HG02678 (cell line): ENCODE data around the gene FKBP14.
A peak's percentile ranks its signal among the peaks of the same experiment; 100 is the strongest.

Experiments
- ATAC-seq: cut with Tn5 transposase; IDR thresholded peaks from one replicate; pipeline ENCODE4 v1.9.1; 2021; ENCODE audit warnings: mild to moderate bottlenecking, moderate library complexity; ENCODE audit not compliant: unreplicated experiment

Gene FKBP14, protein sequence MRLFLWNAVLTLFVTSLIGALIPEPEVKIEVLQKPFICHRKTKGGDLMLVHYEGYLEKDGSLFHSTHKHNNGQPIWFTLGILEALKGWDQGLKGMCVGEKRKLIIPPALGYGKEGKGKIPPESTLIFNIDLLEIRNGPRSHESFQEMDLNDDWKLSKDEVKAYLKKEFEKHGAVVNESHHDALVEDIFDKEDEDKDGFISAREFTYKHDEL

DNA sequence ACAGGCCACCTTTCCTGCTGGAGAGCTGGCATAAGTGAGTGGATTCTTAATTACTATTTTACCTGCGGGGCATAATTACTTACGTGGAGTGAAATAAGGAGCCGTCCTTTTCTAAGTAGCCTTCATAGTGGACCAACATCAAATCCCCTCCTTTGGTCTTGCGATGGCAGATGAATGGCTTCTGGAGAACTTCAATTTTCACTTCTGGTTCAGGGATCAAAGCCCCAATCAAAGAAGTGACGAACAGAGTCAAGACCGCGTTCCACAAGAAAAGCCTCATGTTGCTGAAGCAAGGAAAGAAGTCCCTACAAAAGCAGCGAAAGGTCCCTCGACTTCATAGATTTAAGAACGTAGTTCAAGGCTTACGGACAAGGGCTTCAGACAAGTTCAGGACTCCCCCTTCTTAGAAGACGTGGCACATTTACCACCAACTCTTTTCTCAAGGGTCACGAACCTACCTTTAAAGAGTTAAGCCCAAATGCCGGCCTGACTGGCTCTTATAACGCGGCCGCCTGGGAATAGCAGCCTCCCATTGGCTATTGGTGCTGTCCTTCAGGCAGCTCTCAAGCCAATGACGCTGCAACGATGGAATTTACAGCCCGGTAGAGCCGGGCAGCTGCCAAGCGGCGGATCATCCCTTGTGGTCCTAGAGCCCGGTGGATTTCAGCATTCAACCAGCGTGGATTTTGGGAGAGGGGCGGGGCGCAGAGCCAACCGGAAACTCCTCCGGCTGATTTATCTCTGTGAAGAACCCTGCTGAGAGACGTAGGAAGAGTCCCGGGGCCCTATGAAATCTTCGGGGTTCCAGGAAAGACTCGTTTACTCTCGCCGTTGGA is at the start of gene FKBP14:
TSS of gene FKBP14 (minus strand) at position 474 of the 836 bp plus-strand sequence. CDS start at position 280, 194 bp downstream.
- peak; percentile 77 for ATAC-seq

DNA sequence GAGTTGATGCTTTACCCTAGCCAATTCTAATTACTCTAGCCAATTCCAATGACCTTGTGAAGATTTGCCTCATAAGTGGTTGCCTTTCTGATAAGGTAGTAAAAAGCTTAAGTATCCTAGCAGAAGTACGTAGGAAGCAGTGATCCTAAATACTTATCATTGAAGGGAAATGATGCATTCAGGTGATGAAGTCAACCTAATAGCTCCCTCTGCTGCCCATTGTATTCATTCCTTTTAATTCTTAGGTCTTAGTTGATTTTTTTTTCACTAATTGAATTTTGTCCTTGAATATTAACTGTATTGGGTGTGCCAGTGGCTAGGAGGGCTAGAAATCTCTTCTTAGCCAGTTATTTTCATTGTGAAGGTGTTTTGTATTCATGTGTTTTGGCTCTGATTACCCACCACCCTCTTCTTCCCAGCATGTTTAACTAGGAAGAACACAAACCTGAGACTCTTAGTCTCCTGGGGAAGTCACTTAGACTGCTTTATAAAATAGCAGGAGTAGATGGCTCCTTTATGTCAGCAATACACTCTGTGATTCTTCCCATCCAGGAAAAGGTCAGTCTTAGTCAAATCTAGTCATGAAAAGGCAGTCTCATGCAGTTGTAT is 48.0 kb upstream of the FKBP14 start:
- no peak for ATAC-seq

DNA sequence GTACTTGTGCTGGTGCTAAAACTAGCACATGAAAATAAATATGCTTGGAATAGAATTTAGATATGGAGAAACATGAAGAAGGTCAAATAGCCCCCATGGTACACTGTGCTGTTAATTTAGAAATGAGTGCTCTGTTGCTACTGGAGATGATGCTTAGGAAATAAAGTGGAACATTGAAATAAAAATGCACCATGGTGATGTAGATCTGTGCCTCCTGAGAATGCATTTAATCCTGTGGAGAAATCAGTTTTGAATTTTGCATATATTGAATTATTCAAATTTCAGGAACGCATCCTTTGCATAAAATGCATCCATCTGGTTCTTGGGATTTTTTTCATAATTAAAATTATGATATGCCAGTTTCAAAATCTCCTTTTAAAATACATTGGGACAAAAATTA is 46.2 kb upstream of the FKBP14 start:
- ATAC-seq: no peak

DNA sequence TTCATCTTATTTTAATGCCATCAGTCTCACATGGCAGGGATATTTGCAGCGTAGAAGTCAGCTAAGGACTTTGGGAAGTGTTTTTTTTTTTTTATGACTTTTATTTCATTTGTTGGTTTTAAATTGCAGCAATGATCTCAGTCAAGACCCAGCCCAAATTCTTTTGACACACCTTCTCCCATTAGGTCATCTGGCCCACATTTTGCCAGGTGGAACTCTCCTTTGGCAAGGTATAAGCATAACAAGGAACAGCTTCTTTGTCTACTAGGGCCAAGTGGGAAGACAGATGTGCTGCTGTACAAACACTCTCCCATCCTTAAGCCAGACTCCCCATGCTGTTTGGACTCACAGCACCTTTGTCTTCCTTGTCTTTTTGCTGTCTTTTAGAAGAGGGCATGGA is 43.5 kb upstream of the FKBP14 start:
- ATAC-seq: no peak

DNA sequence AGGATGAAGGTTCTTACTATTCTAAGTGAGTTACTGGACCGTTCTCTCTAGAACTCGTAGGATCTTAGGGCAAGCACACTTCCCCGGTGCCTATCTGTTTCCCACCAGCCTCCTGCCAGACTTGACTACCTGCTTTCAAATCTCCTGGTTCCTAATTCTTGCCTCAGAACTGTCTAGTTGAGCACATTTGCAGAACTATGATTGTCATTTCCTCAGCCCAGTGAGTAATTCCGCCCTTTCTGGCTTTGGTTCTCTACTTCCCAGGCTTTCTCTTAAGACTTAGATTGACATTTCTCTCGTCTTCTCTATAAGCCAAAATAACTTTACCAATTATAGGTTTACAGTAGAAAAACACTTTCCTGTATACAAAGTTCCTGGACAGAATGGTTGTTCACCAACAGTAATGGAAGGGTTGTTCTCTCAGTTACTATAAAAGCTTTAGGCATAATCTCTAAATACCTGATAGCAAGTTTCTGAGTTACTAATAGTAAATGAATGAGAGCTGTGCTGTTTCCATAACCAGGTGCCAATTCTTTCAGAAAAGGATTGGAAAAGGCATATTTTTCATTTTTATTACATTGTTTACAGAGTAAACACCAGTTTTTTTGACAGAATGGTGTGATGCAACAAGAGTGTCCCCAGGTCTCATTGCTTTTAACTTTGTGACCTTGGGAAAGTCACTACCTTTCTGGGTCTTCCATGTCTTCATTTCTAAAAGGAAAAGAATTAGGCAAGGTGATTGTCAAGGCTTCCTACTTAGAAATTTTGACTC is 42.8 kb upstream of the FKBP14 start:
- no peak for ATAC-seq

DNA sequence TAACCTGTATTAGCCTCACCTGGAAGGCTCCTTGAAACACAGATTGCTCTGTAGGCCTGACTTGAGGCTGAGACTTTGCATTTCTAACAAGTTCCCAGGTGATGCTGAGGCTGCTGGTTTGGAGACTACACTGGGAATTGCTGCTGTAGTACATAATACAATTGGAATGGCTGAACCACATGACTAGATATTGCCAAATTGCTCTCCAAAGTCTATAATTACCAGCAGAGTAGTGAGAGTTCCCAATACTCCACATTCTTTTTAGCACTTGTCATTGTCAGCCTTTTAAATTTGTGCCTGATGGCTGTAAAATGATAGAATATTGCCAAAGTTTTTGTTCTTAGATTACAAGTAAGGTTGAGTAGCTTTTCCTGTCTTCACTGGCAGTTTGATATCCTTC is 41.6 kb upstream of the FKBP14 start:
- ATAC-seq: no peak

DNA sequence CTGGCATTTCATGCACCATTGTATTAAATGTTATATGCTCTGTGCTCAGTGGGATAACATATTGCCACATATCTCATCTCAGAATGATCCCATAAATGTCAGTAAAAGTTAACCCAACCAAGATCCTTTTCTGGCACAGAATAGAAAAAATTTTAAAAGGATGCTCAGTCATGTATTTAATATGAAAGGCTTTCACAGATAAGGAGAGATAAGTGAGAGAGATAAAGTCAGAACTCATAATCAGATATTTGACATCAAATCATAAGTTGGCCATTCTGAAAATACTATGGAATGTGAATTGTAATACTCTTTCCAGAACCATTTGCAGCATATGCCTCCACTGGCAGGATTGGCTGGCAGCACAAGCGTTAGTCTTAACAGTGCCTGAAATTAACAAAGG is 40.2 kb upstream of the FKBP14 start:
- ATAC-seq: no peak

DNA sequence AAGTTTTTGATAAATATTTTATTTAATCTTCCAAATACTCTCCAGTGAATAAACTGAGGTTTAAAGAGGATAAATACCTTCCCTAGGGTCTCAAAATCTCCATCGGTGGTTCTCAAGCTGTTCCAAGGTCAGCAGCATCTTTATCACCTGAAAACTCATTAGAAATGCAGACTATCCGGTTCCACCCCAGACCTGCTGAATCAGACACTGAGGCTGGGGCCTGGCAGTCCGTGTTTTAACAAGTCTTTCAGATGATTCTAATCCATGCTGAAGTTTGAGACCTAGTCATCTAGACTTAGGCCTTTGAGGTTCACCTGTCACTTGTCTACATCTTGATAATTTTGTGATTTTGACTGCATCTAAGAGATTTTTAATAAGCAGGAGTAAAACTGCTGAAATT is 39.2 kb upstream of the FKBP14 start:
- ATAC-seq: no peak

DNA sequence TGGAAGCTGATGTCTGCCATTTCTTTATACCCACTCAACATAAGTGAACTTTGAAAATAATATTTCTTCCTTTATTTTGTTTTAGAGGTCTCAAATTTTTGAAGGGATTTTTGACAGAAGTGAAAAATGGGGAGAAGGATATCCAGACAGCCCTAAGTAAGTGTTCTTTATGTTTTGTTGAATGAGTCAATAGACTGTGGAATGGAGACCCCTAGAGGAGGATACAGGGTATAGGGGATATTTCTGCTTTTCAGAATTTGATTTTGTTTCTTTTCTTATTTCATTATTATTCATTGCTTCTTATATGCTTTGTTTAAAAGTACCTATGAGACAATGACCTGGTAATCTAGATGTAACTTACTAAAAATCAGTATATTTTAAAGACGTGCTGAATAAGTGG is 36.1 kb upstream of the FKBP14 start:
- ATAC-seq: peak; percentile 64

DNA sequence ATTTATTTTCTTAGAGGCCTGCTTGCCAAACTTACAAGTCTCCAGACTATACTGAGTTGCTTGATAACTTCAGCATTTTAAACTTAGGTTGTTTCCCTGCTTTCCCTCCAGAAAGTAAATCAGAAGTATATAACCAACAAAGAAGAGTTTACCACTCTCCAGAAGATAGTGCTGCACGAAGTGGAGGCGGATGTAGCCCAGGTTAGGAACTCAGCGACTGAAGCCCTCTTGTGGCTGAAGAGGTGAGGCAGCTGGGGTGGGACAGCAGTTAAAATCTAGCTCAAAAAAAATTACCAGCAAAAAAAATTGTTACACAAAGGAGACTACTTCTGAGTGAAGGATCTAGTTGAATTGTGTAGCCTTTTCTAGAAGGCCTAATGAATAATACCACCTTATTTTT is 35.3 kb upstream of the FKBP14 start:
- ATAC-seq: peak; percentile 62

DNA sequence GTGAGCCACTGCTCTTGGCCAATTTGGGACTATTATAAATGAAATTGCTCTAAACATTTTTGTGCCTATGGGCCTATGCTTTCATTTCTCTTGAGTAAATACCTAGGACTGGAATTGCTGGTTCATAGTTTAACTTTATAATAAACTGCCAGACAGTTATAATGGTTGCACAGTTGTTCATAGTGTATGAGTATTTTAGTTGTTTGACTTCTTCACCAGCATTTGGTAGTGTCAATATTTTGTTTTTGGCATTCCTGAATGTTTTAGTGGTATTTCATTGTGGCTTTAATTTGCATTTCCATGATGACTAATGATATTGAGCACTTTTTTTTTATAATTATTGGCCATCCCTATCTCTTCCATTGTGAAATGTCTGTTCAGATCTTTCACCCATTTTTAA is 31.2 kb upstream of the FKBP14 start:
- no peak for ATAC-seq

DNA sequence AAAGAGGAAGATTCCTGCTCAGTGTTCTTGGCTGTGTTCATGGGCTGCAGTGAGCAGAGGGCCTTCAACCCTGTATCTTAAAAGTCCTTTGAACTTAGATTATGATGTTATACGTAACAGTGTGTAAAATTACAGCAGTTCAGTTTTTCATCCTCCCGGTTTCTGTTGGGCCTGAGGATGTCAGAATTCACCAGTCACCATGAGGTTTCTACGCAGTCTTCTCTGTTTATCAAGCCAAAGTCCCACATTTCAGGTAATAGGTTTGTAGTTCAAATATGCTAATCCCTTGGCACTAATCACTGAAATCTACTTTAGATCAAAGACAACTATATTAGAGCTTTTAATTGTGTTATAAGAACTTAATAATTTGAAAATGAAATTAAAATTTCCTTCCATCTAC is 26.6 kb upstream of the FKBP14 start:
- ATAC-seq: no peak

DNA sequence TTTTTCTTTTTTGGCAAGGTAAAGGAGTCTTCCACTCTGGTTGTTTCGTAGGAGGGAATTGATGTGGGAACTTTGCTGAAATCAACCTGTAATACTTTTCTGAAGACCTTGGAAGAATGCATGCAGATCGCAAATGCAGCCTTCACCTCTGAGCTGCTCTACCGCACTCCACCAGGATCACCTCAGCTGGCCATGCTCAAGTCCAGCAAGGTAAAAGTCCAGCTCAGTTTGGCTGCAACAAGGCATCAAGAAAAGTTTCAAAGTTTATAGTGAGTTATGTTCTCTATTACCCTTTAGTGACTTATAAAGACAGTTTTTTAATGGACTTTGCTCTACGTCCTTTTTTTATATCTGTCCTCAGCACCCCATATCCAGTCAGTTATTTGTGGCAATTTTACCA is 22.7 kb upstream of the FKBP14 start:
- ATAC-seq: no peak

DNA sequence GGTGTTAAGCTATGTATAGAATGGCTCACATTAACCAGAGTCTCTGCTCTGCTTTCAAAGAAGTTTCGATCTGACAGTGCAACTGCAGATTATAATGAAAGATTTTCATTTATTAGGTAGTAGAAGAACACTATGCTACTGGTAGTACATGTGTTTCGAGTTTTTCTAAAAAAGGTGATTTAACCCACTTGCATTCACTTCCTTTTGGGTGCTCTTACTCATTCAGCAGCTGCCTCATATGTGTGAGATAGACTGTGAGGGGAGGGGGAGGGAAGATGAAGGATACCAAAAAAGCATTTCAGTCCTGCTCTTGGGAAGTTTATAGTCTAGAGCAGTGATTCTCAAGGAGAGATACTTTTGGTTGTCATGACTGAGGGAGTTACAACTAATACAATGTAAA is 22.1 kb upstream of the FKBP14 start:
- ATAC-seq: no peak

DNA sequence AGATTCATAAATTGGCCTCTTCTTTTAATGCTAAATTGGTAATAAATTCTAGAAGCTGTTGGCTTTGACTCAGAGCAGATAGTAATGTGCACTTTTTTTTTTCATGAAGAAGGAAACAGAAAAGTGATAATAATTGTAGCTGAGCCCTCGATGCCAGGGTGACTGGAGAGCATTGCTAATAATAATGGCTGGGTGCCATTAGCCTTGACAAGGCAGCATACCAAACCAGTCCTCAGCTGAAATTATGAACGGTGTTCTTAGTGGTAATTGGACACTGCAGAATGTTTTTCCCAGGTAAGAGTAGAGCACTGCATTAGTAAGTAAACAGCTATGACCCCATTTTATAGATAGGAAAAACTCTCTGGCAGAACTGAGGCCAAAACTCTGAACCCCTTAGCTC is 20.6 kb upstream of the FKBP14 start:
- ATAC-seq: no peak

DNA sequence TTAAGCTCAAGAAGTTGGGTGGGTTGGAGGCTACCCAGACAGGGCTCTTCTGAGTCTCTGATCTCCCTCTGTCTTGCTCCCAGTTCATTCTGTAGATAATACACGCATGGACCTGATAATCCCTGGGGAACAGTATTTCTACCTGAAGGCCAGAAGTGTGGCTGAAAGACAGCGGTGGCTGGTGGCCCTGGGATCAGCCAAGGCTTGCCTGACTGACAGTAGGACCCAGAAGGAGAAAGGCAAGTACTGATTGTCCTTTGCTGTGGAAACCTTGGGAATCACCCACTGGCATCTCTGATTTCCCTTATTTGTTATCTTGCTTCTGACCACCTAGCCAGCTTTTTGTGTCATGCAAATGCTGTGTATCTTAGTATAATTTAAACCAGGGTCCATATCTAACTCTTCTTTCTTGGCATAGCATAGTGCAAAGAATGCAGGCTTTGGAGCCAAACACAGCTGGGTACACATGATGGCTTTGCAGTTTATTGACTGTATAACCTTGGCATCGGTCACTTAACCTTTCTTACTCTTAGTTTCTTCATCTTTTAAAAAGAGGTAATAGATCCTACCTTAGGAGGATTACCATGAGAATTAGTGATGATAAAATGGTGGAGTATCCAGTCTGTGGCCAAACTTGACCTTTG is 19.7 kb upstream of the FKBP14 start:
- ATAC-seq: no peak

DNA sequence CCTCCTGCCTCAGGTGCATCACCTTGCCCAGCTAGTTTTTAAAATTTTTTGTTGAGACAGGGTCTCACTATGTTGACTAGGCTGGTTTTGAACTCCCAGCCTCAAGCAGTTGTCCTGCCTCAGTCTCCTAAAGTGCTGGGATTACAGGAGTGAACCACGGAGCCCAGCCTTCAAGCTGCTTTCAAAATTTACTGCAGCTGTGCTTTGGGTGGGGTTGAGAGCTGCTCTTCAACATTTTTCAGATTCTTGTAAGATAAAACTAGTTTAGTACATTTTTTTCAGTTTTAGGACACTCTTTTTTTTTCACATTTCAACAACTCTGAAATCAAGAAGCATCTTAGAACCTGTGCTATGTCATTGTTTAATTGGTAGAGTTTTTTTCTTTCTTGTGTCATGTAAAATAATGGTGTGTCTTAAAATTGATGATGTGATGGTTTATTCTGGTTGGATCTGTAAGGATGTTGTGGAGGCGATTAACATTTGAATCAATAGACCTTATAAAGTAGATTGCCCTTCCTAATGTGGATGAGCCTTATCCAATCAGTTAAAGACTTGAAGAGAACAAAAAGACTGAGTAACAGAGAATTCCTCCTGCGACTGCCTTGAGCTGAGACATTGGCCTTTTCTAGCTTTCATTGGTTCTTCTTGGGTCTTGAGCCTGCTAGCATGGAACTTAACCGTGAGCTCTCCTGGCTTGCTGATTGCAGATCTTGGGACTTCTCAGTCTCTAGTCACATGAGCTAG is 15.2 kb upstream of the FKBP14 start:
- ATAC-seq: no peak

DNA sequence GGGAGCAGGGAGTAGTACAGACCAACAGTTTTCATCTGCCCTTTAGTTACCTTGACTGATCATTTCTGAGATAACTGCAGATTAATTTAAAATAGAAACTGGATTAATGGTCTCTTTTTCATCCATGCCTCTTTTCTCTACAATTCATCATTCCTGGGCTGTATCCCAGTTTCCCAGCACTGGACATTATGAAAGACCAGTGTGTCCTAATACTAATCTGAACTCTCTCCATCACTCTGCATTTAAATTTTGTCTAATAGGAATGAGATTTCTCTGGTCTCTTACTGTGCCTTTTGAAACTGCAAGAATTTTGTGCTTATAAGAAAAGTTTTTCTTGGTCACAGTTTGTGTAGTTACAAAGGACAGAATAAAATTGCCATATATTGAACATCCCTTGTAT is 14.4 kb upstream of the FKBP14 start:
- ATAC-seq: no peak

DNA sequence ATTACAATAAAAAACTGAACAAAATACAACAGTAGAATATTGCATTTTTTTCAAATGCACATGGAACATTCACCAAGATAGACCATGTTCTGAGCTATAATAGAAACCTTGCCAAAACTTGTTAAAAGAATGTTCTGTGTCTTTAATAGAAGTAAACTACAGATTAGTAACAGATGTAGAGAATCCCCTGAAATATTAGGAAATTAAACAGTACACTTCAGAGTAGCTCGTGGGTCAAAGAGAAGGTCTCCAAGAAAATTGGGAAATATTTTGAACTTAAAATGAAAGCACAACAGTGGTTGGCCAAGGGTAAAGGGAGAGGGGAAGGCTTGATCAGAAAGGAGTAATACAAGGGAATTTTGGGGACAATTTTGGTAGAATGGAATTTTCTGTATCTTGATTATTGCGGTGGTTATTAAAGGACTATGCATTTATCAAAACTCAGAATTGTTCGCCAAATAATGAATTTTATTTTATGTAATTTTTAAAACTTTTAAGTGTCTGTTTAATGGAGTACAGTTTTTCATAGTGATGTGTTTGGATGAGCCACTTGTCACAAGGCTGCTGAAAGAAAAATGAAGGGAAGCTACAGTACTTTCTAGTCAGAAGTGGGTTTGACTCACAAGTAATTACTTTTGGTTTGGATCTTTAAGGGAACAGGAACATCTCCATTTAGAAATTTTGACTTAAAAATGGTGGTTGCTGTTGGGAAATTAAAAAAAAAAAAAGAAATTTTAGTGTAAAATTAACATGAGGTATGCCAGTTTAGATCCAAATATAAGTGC is 11.9 kb upstream of the FKBP14 start:
- no peak for ATAC-seq
